ENCODE measurements around the gene EVI5L. TPM values are rescaled to one million over a fixed set of nuclear protein-coding genes. Genes with fewer than 3 reads are reported as not detected.

EVI5L gene
- total RNA-seq, 2 donors from 2014 or later = 4.6 to 7.8 TPM

DNA sequence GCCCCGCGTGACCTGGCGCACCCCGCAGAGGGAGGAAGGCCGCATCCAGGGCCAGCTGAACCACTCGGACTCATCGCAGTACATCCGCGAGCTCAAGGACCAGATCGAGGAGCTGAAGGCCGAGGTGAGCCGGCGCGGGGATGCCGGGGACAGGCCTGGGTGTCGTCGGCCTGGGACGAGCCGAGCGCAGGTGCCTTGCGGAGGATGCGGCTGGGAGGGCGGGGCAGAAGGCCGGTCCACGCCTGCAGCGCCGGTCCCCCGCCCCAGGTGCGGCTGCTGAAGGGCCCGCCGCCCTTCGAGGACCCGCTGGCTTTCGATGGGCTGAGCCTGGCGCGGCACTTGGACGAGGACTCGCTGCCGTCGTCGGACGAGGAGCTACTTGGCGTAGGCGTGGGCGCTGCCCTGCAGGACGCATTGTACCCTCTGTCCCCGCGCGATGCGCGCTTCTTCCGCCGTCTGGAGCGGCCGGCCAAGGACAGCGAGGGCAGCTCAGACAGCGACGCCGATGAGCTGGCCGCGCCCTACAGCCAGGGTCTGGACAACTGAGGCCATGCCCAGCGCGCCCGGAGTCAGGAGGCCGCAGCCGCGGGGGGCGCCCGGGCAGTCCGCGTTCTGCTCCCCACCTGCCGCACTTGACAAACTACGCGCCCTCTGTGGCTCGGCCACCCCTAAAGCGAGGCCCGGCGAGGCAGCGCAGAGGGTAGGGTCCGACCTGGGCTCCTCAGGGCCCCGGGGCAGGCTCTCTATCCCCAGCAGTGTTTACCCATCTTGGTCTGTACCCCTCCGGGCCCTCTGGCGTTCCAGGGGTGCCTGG lies 33.3 kb downstream of the EVI5L start:
- DNase-seq (ENCODE audit: low spot score in 2 of 2) (no peak), ATAC-seq (peak; percentile 7 to 9)
- H3K9me3 Mint-ChIP-seq = no peaks in the 10 kb centered on the region
- no peak overlapping the region for H3K27ac Mint-ChIP-seq
- H3K36me3 Mint-ChIP-seq = no peaks in the 10 kb centered on the region

- H3K9me3 Mint-ChIP-seq = no peaks in the 10 kb centered on the region
- no peak for ATAC-seq
- no peak overlapping the region for H3K27ac Mint-ChIP-seq
- no peaks in the 10 kb centered on the region for H3K36me3 Mint-ChIP-seq
- DNase-seq (ENCODE audit: low spot score in 2 of 2) = no peak
These were observed 34.1 kb downstream of the EVI5L start for GRCh38 chr19:7863971-7864689.

DNA sequence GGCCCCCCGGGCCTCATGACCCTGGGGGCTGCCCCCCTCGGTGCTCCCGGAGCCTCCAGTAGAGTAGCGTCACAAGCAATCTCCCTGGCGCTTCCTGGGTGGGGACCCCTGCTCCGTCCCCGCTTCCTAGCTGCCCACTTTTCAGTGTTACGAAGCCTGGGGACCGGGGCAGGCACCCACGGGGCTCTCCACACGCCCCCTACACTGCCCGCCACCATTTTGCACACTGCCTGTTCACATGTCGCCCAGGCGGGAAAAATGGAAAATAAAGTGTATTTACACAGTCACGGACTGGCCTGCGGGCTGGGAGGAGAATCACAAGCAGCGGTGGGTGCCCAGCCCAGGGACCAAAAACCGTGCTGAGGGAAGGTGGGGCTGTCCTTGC lies 34.7 kb downstream of the EVI5L start:
- DNase-seq (ENCODE audit: low spot score in 2 of 2) (no peak), ATAC-seq (no peak)
- no peak overlapping the region for H3K27ac Mint-ChIP-seq
- no peaks in the 10 kb centered on the region for H3K9me3 Mint-ChIP-seq
- H3K36me3 Mint-ChIP-seq = no peaks in the 10 kb centered on the region

DNA sequence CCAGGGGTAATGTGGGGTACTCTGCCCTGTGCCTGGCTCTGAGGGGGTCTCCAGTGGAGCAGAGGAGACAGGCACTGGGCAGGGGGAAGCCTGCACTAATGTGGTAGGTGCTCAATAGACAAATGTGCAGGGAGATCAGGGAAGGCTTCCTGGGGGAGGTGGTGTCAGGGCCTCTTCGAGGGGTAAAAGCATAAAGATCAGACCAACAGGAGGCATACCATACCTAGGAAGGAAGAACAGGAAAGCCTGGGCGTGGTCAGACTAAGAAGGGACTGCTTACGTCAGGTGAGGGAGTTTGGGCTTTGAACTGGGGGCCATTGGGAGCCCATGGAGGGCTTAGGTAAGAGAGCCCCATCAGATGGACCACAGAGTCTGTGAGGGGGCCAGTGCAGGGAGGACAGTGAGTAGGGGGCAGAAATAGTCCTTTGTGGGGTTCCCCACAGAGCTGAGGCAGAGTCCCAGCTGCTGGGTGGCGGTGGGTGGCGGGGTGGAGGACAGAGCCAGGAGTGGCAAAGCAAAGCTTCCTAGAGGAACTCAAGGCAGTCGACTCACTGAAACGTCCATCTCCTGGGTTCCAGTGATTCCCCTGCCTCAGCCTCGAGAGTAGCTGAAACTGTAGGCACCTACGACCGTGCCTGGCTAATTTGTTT lies 35.4 kb downstream of the EVI5L start:
- ATAC-seq (no peak), DNase-seq (ENCODE audit: low spot score in 2 of 2) (no peak)
- H3K27ac Mint-ChIP-seq = no peak overlapping the region
- no peaks in the 10 kb centered on the region for H3K36me3 Mint-ChIP-seq
- no peaks in the 10 kb centered on the region for H3K9me3 Mint-ChIP-seq

DNA sequence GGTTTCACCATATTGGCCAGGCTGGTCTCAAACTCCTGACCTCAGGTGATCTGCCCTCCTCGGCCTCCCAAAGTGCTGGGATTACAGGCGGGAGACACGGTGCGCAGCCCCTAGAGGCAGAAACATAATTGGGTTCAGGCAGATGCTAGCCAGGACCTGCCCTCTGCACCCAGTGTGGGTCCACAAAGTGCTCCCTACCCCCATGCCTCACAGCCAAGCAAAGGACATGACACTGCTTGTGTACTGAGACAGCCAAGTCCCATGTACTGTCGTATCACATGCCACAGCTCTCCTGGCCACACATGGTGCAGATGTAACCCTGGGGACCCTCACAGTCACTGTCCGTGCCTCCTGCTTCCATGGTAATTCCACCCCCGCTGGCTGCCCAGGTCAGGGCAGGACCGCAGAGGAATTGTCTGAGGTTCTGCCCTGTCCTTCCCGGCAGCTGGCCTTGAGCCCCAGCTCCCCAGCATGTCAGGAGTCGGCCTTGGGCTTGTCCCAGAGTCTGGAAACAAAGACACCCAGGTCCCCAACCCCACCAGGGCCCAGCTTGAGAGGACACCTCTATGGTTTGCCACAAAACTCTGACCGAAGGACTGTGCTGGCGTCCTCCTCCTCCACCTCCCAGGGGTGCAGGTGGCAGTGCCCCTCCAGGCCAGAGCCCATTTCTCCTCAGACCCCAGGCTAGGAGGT lies 36.5 kb downstream of the EVI5L start:
- Mint-ChIP-seq H3K9me3 (peaks cover 0 to 4% of the 10 kb centered on the region in 2 donors), H3K27ac (no peak overlapping the region)
- ATAC-seq = no peak

GRCh38 chr19:7867092-7867844 lies 37.2 kb downstream of the EVI5L start:
- H3K9me3 Mint-ChIP-seq = peaks cover 0 to 4% of the 10 kb centered on the region in 2 donors
- DNase-seq (ENCODE audit: low spot score in 2 of 2) (no peak), ATAC-seq (no peak)
- H3K36me3 Mint-ChIP-seq = no peaks in the 10 kb centered on the region
- H3K27ac Mint-ChIP-seq = no peak overlapping the region

More for the DNA sequence above, 36.5 kb downstream of the EVI5L start:
- DNase-seq (ENCODE audit: low spot score in 2 of 2) = no peak
- no peaks in the 10 kb centered on the region for H3K36me3 Mint-ChIP-seq

GRCh38 chr19:7868326-7868670 lies 38.3 kb downstream of the EVI5L start:
- H3K9me3 Mint-ChIP-seq = peaks cover 0 to 4% of the 10 kb centered on the region in 2 donors
- no peak overlapping the region for H3K27ac Mint-ChIP-seq
- H3K36me3 Mint-ChIP-seq = no peaks in the 10 kb centered on the region
- no peak for ATAC-seq
- DNase-seq (ENCODE audit: low spot score in 2 of 2) = no peak

GRCh38 chr19:7868671-7869452 lies 38.8 kb downstream of the EVI5L start:
- DNase-seq (ENCODE audit: low spot score in 2 of 2) = peak; percentile 84 to 86
- Mint-ChIP-seq H3K27ac (no peak overlapping the region), H3K9me3 (peaks cover 0 to 4% of the 10 kb centered on the region in 2 donors), H3K36me3 (no peaks in the 10 kb centered on the region)
- ATAC-seq = peak; percentile 72 to 81

DNA sequence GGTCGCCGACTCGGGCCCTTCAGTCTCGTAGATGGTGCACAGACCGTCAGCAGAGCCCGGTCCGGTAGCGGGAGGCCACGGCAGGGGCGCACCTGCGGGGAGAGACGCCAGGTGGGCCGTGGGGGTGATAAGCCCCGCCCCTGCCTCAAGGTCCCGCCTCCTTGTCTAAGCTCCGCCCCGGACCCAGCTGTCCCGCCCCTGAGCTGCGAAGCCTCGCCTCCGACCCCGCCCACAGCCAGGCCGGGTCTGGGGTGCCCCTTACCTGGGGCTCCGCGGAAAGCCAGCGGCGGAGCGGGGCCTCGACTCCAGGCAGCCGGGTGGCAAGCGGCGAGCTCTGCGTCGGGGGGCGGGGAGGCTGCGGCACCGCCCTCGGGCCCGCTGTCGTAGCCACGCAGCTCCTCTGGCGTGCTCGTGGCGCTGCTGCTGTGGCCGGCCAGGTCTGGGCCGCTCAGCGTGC lies 39.5 kb downstream of the EVI5L start:
- Mint-ChIP-seq H3K27ac (no peak overlapping the region), H3K36me3 (no peaks in the 10 kb centered on the region), H3K9me3 (peaks cover 0 to 4% of the 10 kb centered on the region in 2 donors)
- ATAC-seq (peak; percentile 48 to 65), DNase-seq (ENCODE audit: low spot score in 2 of 2) (peak in 1 of 2 donors; percentile 86)

GRCh38 chr19:7869910-7870511 lies 40.0 kb downstream of the EVI5L start:
- DNase-seq (ENCODE audit: low spot score in 2 of 2) = peak in 1 of 2 donors; percentile 49
- Mint-ChIP-seq H3K9me3 (peaks cover 0 to 4% of the 10 kb centered on the region in 2 donors), H3K36me3 (no peaks in the 10 kb centered on the region), H3K27ac (no peak overlapping the region)
- peak in 1 of 2 donors; percentile 7 for ATAC-seq

- Mint-ChIP-seq H3K9me3 (peaks cover 0 to 4% of the 10 kb centered on the region in 2 donors), H3K36me3 (no peaks in the 10 kb centered on the region), H3K27ac (no peak overlapping the region)
- ATAC-seq (peak; percentile 1 to 10), DNase-seq (ENCODE audit: low spot score in 2 of 2) (peak in 1 of 2 donors; percentile 72)
These were observed 40.8 kb downstream of the EVI5L start for GRCh38 chr19:7870571-7871436.

GRCh38 chr19:7871437-7872305 lies 41.7 kb downstream of the EVI5L start:
- H3K27ac Mint-ChIP-seq = no peak overlapping the region

More at GRCh38 chr19:7871437-7872305, 41.7 kb downstream of the EVI5L start:
- DNase-seq (ENCODE audit: low spot score in 2 of 2) (peak in 1 of 2 donors; percentile 94), ATAC-seq (peak; percentile 8 to 17)
- Mint-ChIP-seq H3K9me3 (peaks cover 0 to 4% of the 10 kb centered on the region in 2 donors), H3K36me3 (no peaks in the 10 kb centered on the region)
